Caki2 (cell line): ENCODE measurements around the gene B9D1. TPM values are rescaled to one million over a fixed set of nuclear protein-coding genes. Genes with fewer than 3 reads are reported as not detected.

Experiments
- DNase-seq: peaks from one replicate; pipeline ENCODE4 v3.0.0-alpha.2; 2015; ENCODE audit warnings: low read depth
- in situ Hi-C: cut with HindIII; loops from 2 replicates; pipeline ENCODE4 v1.10.0; 2016; ENCODE audit warnings: low sequenced_read_pairs, low pct_unique_long_range_greater_than_20kb, mixed read lengths
- total RNA-seq: library from RNA; depleted of rRNA; stranded (reverse); fragments of >200 nt; shearing (Covaris generic); gene quantifications from 2 replicates; pipeline ENCODE4 v1.2.3, GENCODE V29; 2014; ENCODE audit warnings: low replicate concordance

Gene B9D1
- total RNA-seq, 1 experiment from 2014 or later: 55.1 TPM

- in situ Hi-C loops: no loop called here
- DNase-seq: no peak
Measured at GRCh38 chr17:19392303-19392702, 29.8 kb upstream of the B9D1 start.

- in situ Hi-C loops: no loop called here
- no peak for DNase-seq
Measured at GRCh38 chr17:19391432-19391831, 28.9 kb upstream of the B9D1 start.

GRCh38 chr17:19390951-19391350 lies 28.4 kb upstream of the B9D1 start:
- DNase-seq: no peak
- in situ Hi-C loops: no loop called here

GRCh38 chr17:19388791-19389785 lies 26.6 kb upstream of the B9D1 start:
- no peak for DNase-seq
- in situ Hi-C loops: no loop called here

- DNase-seq: no peak
- in situ Hi-C loops: no loop called here
Measured at GRCh38 chr17:19387921-19388521, 25.5 kb upstream of the B9D1 start.

DNA sequence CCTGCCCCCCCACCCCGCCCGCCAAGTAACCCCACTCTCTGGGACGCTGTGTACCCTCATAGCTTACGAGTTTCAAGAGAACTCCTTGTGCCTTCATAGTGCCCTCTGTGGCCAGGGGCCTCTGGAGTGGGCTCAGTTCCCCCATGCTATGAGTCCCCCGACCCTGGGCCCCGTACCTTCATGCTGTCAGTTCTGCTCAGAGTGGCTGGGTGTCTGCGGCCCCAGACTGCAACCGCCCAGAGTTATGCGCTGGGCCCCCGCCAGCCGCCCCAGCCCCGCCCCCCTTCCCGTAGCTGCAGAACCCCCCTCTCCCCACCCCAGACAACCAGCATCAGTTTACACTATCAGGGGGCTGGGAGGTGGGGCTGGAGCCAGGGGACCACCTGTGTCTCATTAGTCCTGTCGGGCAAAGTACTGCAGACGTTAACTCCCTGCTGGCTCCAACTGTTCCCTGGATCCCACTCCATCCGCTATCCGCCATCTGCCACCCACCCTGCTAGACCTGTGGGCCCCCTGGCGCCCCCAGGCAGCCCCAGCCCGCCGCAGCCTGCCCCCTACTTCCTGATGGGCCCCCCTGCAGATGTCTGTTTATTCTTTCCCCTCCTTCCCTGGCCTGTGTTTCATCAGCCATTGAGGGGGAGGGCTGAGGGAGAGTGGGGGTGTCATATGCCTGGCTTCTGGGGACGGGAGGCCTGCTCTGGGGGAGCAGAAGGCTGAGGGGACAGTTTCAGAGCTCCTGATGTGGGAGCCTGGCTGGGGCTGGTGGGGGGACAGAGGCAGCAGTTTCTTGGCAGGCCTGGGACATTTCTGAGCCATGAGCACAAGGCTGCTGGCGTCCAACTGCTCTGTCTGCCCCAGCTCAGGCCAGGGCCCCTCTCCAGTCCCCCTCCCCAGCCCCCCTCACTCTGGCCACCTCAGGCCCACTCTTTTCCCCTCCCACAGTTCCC lies 24.7 kb upstream of the B9D1 start, which contains the start of gene MFAP4:
MFAP4 (minus strand) TSS at position 217 of the 947 bp plus-strand sequence; CDS start at position 182, 35 bp downstream.
- in situ Hi-C loops: no loop called here
- no peak for DNase-seq

DNA sequence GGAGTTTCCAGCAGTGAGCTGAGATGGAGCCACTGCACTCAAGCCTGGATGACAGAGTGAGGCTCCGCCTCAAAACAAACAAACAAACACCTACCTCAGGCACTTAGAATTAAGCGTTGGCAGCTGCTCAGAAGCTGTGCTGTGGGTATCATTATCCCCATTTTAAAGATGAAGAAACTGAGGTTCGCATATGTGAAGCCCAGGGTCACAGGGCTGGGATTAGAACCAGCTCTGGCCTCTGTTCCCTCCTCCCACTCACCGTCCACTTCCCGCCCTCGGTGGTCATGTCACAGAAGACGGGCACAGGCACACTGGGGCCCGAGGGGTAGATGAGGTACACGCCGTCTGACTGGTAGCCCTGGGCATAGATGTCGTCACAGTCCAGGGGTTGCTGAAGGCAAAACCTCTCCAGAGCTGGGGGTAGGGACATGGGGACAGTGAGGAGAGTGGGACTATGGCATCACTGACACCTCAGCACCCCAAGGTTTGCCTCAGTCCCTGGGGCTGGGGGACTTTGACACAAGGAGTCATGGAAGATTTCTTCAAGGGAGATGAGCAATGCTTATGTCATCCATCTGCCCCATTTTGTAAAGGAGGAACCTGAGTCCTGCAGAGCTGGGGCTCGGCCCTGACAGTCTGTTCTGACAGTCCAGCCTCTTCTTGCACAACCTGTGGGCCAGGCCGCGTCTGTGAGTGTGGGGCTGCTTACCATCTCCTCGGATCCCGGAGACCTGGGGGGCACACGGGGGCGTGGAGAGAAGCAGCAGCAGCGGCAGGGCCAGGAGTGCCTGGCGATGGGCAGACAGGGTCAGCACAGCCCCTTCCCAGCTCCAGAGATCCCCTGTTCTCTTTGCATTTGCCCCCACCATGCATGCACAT lies 23.8 kb upstream of the B9D1 start:
- in situ Hi-C loops: no loop called here
- DNase-seq: no peak

DNA sequence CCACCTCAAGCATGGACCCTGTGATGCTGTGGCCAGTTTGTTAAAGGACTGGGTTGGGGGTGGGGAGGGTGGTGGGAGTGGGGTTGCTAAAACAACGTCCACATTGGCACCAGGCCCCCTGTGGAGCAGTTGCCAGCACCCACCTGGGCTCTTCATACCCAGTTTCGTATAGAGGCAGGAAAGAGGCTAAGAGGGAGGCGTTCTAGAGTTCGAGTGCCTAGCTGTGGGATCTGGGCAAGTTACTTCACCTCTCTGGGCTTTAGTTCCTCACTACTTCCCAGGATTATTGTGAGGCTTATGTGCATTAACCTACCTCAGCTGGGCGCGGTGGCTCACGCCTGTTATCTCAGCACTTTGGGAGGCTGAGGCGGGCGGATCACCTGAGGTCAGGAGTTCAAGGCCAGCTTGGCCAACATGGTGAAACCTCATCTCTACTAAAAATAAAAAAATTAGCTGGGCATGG lies 23.0 kb upstream of the B9D1 start:
- no peak for DNase-seq
- in situ Hi-C loops: no loop called here

GRCh38 chr17:19384723-19385391 lies 22.3 kb upstream of the B9D1 start:
- in situ Hi-C loops: no loop called here
- DNase-seq: no peak

GRCh38 chr17:19383681-19384470 lies 21.4 kb upstream of the B9D1 start:
- DNase-seq: no peak
- in situ Hi-C loops: no loop called here

- in situ Hi-C loops: no loop called here
- DNase-seq: no peak
Measured at GRCh38 chr17:19382531-19383444, 20.3 kb upstream of the B9D1 start.

DNA sequence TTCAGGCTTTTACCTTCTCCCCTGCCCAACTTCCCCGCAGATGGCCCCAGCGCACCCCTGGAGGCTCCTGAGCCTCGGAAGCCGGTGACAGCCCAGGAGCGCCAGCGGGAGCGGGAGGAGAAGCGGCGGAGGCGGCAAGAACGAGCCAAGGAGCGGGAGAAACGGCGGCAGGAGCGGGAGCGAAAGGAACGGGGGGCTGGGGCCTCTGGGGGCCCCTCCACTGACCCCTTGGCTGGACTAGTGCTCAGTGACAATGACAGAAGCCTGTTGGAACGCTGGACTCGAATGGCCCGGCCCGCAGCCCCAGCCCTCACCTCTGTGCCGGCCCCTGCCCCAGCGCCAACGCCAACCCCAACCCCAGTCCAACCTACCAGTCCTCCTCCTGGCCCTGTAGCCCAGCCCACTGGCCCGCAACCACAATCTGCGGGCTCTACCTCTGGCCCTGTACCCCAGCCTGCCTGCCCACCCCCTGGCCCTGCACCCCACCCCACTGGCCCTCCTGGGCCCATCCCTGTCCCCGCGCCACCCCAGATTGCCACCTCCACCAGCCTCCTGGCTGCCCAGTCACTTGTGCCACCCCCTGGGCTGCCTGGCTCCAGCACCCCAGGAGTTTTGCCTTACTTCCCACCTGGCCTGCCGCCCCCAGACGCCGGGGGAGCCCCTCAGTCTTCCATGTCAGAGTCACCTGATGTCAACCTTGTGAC lies 19.4 kb upstream of the B9D1 start:
- in situ Hi-C loops: no loop called here
- DNase-seq: no peak

- in situ Hi-C loops: no loop called here
- no peak for DNase-seq
Measured at GRCh38 chr17:19381361-19381740, 18.8 kb upstream of the B9D1 start.

DNA sequence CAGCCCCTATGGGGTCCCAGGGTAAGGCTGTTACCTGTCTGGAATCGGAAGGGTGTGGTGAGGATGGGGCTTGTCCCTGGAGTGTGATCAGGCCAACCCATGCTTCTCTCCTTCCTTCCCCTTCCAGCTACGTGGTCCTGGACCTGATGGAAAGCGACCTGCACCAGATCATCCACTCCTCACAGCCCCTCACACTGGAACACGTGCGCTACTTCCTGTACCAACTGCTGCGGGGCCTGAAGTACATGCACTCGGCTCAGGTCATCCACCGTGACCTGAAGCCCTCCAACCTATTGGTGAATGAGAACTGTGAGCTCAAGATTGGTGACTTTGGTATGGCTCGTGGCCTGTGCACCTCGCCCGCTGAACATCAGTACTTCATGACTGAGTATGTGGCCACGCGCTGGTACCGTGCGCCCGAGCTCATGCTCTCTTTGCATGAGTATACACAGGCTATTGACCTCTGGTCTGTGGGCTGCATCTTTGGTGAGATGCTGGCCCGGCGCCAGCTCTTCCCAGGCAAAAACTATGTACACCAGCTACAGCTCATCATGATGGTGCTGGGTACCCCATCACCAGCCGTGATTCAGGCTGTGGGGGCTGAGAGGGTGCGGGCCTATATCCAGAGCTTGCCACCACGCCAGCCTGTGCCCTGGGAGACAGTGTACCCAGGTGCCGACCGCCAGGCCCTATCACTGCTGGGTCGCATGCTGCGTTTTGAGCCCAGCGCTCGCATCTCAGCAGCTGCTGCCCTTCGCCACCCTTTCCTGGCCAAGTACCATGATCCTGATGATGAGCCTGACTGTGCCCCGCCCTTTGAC lies 18.2 kb upstream of the B9D1 start:
- in situ Hi-C loops: no loop called here
- DNase-seq: no peak
